GM12875 (cell line): ENCODE results near the gene CNKSR3.

Experiments used
- H3K4me3 ChIP-seq: one replicate; pipeline ENCODE4 v1.5.1; 2011; ENCODE audit warnings: low read depth, low read length, control low read depth
- CTCF ChIP-seq: IDR thresholded peaks from 2 replicates; pipeline ENCODE4 v1.5.1; 2011; ENCODE audit warnings: low read depth, mild to moderate bottlenecking, control low read depth, inconsistent platforms, low read length, moderate library complexity, borderline replicate concordance; ENCODE audit not compliant: insufficient read depth

CNKSR3 gene

GRCh38 chr6:154508573-154509375, 1.7 kb downstream of the CNKSR3 start:
- TF ChIP-seq CTCF = no peak

DNA sequence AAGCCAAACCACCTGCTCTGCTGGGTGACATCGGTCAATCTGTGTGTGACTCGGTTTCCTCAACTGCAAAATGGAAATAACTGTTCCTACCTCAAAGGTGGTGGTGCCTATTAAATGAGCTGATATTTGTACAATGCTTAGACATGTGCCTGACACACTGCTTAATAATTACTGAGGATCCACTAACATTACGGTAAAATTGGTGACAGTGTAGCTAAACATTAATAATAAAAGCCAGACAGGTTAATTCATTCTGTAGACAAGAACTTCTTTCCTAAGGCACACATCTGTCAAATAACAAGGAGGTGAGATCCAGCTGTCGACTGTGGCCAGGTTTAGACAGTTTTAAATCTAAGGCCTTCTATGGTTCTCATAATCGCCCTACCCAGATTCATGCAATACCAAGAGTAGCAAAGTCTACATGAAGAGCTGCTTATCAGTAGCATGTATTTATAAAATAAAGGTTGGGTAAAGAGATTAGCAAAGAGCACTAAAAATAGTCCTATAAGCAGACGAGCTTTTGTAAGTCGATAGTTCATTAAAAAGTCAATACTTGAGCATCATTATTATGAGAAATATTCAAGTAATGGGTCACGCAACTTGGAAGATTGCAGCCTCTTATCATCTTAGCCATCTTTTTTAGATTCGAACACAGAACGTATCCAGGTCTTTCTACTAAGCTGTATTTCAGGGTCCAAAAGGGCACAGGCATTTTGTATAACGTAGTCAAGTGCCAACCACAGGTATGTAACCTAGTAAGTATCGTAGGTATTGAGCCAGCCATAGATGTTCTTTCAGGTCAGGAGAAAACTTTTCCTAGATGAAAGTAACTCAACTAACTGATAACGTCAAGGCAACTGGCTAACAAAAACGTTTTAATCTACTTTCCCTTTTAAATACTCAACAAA, 3.2 kb downstream of the CNKSR3 start:
- no peak overlapping the region for H3K4me3 ChIP-seq
- no peak for TF ChIP-seq CTCF

More at GRCh38 chr6:154508573-154509375, 1.7 kb downstream of the CNKSR3 start:
- H3K4me3 ChIP-seq = no peak overlapping the region

- no peak for TF ChIP-seq CTCF
- H3K4me3 ChIP-seq = no peak overlapping the region
These were observed 3.9 kb downstream of the CNKSR3 start for GRCh38 chr6:154506582-154506981.

DNA sequence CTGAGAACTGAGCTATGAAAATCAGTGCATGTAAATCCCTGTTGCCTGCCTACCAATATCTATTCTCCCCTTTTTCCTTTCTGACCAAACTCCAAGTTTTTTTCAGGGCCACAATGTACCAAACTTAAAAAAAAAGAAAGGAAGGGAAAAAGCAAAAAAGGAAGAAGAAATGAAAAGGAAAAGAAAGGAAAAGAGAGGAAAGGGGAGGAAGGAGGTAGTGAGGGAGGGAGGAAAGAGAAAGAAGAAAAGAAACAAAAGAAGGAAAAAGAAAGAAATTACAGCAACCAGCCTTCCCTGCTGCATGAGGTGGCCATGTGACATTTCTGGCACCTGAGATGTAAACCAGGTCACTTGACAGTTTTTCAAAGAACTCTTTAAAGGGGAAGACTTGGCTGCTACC, 4.4 kb downstream of the CNKSR3 start:
- no peak overlapping the region for H3K4me3 ChIP-seq
- TF ChIP-seq CTCF = no peak

GRCh38 chr6:154504865-154505449, 5.5 kb downstream of the CNKSR3 start:
- no peak for TF ChIP-seq CTCF
- H3K4me3 ChIP-seq = no peak overlapping the region

DNA sequence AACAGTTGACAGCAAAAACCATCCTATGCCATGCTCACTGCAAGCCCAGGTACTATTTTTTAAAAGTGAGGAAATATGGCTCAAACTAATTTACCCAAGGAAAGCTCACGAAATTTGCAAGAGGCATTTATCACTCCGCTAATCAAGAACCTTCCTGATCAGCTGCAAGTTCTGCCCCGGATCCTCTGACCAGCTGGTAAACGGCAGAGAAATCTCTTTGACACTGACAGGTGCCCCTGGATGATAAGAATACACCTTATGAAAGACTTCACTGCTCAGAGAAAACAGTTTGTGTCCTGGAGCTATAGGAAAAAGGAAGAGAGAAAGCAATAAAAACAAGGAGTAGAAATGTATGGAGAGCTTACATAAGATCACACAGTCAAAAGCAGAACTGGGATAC, 6.4 kb downstream of the CNKSR3 start:
- no peak for TF ChIP-seq CTCF

More for the DNA sequence above, 6.4 kb downstream of the CNKSR3 start:
- H3K4me3 ChIP-seq = no peak overlapping the region
